HEK293 (cell line): Measurements from ENCODE around the gene CCR6.

Experiments
- CTCF ChIA-PET: fragments of 350-600 bp; formaldehyde crosslinking; extraction: SDS; loops from one replicate; lab custom pipeline; 2021; ENCODE audit warnings: antibody characterized with exemption; lab: Yijun Ruan, JAX
- POLR2A ChIA-PET: fragments of 300-600 bp; formaldehyde crosslinking; extraction: SDS; loops from one replicate; lab custom pipeline; 2020; ENCODE audit warnings: antibody characterized with exemption, inconsistent platforms; lab: Yijun Ruan, JAX
- H3K27ac ChIP-seq: fragments of 200-500 bp; sonication (Bioruptor generic); 2 replicates; pipeline ENCODE4 v1.5.1; 2014; ENCODE audit warnings: low read depth, low read length, control low read depth, inconsistent platforms; ENCODE audit errors: extremely low read depth
- H3K36me3 ChIP-seq, 2 experiments: fragments of 200-500 bp in 1 of 2; sonication (Bioruptor generic) in 1 of 2; 1 replicate in 1 of 2; 2 replicates in 1 of 2; pipeline ENCODE4 v1.5.1; 2014 to 2017; ENCODE audit warnings: inconsistent platforms in 2 of 2, low read length in 2 of 2; ENCODE audit not compliant: control insufficient read depth in 2 of 2, insufficient read depth in 1 of 2
- H3K4me1 ChIP-seq: fragments of 200-500 bp; sonication (Bioruptor generic); 2 replicates; pipeline ENCODE4 v1.5.1; 2014; ENCODE audit warnings: mild to moderate bottlenecking, low read length, inconsistent platforms; ENCODE audit not compliant: control insufficient read depth, insufficient read depth
- H3K4me3 ChIP-seq: 2 replicates; pipeline ENCODE4 v1.5.1; 2011; ENCODE audit warnings: low read depth, mild to moderate bottlenecking, control low read depth, low read length, moderate library complexity
- H3K9me3 ChIP-seq: fragments of 200-500 bp; sonication (Bioruptor generic); 2 replicates; pipeline ENCODE4 v1.5.1; 2014; ENCODE audit warnings: low read depth, low read length, inconsistent platforms; ENCODE audit not compliant: control insufficient read depth, insufficient read depth
- KLF10 ChIP-seq: fragments of 450-650 bp; IDR thresholded peaks from 2 replicates; pipeline ENCODE4 v1.5.1; 2018; ENCODE audit warnings: missing biosample characterization, mild to moderate bottlenecking, missing genetic modification characterization
- SP7 ChIP-seq: fragments of 450-650 bp; formaldehyde crosslinking; IDR thresholded peaks from 2 replicates; pipeline ENCODE4 v1.5.1; 2016; ENCODE audit warnings: missing biosample characterization, missing genetic modification characterization
- ZNF114 ChIP-seq: fragments of 450-650 bp; formaldehyde crosslinking; IDR thresholded peaks from 2 replicates; pipeline ENCODE4 v1.5.0; 2017; ENCODE audit warnings: missing biosample characterization, missing genetic modification characterization
- ZNF155 ChIP-seq: fragments of 450-650 bp; formaldehyde crosslinking; IDR thresholded peaks from 2 replicates; pipeline ENCODE4 v1.5.1; 2016; ENCODE audit warnings: missing biosample characterization, missing genetic modification characterization
- ZNF157 ChIP-seq: fragments of 450-650 bp; formaldehyde crosslinking; IDR thresholded peaks from 2 replicates; pipeline ENCODE4 v1.5.1; 2016; ENCODE audit warnings: missing biosample characterization, missing genetic modification characterization
- ZNF169 ChIP-seq: fragments of 450-650 bp; formaldehyde crosslinking; IDR thresholded peaks from 2 replicates; pipeline ENCODE4 v1.5.1; 2016; ENCODE audit warnings: missing biosample characterization, missing genetic modification characterization
- ZNF211 ChIP-seq: fragments of 450-650 bp; formaldehyde crosslinking; IDR thresholded peaks from 2 replicates; pipeline ENCODE4 v1.5.1; 2016; ENCODE audit warnings: low read depth, missing biosample characterization, missing genetic modification characterization
- ZNF221 ChIP-seq: fragments of 450-650 bp; formaldehyde crosslinking; IDR thresholded peaks from 2 replicates; pipeline ENCODE4 v1.5.1; 2017; ENCODE audit warnings: missing biosample characterization, missing genetic modification characterization, borderline replicate concordance
- ZNF223 ChIP-seq: fragments of 450-650 bp; formaldehyde crosslinking; IDR thresholded peaks from 2 replicates; pipeline ENCODE4 v1.5.1; 2016; ENCODE audit warnings: missing biosample characterization, missing genetic modification characterization
- ZNF529 ChIP-seq: fragments of 450-650 bp; formaldehyde crosslinking; IDR thresholded peaks from 2 replicates; pipeline ENCODE4 v1.5.1; 2017; ENCODE audit warnings: missing genetic modification characterization, missing biosample characterization; ENCODE audit not compliant: insufficient replicate concordance
- ZNF621 ChIP-seq: fragments of 450-650 bp; formaldehyde crosslinking; IDR thresholded peaks from 2 replicates; pipeline ENCODE4 v1.5.1; 2017; ENCODE audit warnings: missing biosample characterization, missing genetic modification characterization
- ZNF677 ChIP-seq: fragments of 450-650 bp; IDR thresholded peaks from 2 replicates; pipeline ENCODE4 v1.5.0; 2018; ENCODE audit warnings: missing biosample characterization, mild to moderate bottlenecking, missing genetic modification characterization, moderate library complexity
- ZNF747 ChIP-seq: fragments of 450-650 bp; formaldehyde crosslinking; IDR thresholded peaks from 2 replicates; pipeline ENCODE4 v1.5.1; 2016; ENCODE audit warnings: missing biosample characterization, missing genetic modification characterization
- ZSCAN30 ChIP-seq: fragments of 450-650 bp; IDR thresholded peaks from 2 replicates; pipeline ENCODE4 v1.5.1; 2018; ENCODE audit warnings: missing biosample characterization, mild to moderate bottlenecking, missing genetic modification characterization, moderate library complexity
- TF ChIP-seq, protein P1 (sequence below): sonication (generic); formaldehyde crosslinking; IDR thresholded peaks from 2 replicates; pipeline ENCODE4 v1.8.1; 2022; ENCODE audit warnings: mild to moderate bottlenecking, moderate library complexity, missing genetic modification reagents
- TF ChIP-seq, protein P2 (sequence below): fragments of 450-650 bp; formaldehyde crosslinking; IDR thresholded peaks from 2 replicates; pipeline ENCODE4; 2016; ENCODE audit warnings: missing biosample characterization, missing genetic modification characterization
- TF ChIP-seq, protein P3 (sequence below): fragments of 450-650 bp; formaldehyde crosslinking; IDR thresholded peaks from 2 replicates; pipeline ENCODE4 v1.5.1; 2017; ENCODE audit warnings: missing biosample characterization, missing genetic modification characterization
- TF ChIP-seq, protein P4 (sequence below): fragments of 450-650 bp; formaldehyde crosslinking; IDR thresholded peaks from 2 replicates; pipeline ENCODE4 v1.5.1; 2016; ENCODE audit warnings: missing biosample characterization, missing genetic modification characterization, borderline replicate concordance
- TF ChIP-seq, protein P5 (sequence below): fragments of 450-650 bp; formaldehyde crosslinking; IDR thresholded peaks from 2 replicates; pipeline ENCODE4 v1.5.1; 2016; ENCODE audit warnings: missing biosample characterization, missing genetic modification characterization, borderline replicate concordance
- TF ChIP-seq, protein P6 (sequence below): fragments of 450-650 bp; formaldehyde crosslinking; IDR thresholded peaks from 2 replicates; pipeline ENCODE4 v1.5.1; 2016; ENCODE audit warnings: missing biosample characterization, missing genetic modification characterization

Gene CCR6

DNA sequence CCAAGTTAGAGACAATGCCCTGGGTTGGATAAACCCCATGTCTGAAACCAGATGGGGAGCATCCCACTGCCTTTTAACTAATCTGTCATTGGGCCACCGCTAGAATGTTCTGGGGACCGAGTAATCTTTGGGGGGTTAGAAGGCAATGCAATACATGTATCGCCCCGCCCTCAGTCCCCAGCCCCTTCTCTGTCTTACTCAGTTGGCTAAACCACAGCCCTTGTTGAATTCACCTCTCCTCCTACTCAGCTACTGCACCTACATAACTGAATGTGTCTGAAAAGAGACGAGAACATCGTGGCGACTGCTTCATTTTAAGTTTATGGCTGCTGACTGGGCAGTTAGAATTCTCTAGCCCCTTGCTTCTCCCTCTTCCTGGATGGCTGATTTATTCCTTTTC, 15.1 kb upstream of the CCR6 start (continued):
- TF ChIP-seq, protein P1, sequence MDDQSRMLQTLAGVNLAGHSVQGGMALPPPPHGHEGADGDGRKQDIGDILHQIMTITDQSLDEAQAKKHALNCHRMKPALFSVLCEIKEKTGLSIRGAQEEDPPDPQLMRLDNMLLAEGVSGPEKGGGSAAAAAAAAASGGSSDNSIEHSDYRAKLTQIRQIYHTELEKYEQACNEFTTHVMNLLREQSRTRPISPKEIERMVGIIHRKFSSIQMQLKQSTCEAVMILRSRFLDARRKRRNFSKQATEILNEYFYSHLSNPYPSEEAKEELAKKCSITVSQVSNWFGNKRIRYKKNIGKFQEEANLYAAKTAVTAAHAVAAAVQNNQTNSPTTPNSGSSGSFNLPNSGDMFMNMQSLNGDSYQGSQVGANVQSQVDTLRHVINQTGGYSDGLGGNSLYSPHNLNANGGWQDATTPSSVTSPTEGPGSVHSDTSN (CRISPR knock-in tag) = no peak

DNA sequence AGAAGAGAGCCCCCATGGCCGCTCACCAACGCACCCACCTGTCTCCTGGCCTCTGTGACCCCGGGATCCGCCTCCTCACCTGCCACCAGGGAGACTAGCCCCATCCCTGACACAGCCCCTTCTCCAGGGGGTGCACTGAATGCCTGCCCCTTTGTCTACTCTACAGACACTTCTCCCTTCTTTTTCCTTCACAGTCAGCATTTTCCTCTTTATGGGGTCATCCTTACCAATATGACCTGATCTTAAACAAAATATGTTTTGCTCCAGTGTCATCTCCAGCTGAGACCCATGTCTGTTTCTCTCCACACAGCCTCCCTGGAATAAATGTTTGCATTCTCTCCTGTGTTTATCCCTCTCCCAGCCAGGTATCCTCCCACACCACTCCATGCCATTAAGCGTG, 14.6 kb upstream of the CCR6 start:
- Histone ChIP-seq H3K27ac (no peak overlapping the region), H3K9me3 (no peaks in the 10 kb centered on the region), H3K36me3 (no peaks in the 10 kb centered on the region), H3K4me1 (no peaks in the 10 kb centered on the region), H3K4me3 (no peak overlapping the region)
- CTCF ChIA-PET = interaction anchor here (1.8 kb wide), 1 partner anchor 33 kb away, joined by 8 read pairs; no protein-coding TSS in a partner anchor
- TF ChIP-seq, protein P2, sequence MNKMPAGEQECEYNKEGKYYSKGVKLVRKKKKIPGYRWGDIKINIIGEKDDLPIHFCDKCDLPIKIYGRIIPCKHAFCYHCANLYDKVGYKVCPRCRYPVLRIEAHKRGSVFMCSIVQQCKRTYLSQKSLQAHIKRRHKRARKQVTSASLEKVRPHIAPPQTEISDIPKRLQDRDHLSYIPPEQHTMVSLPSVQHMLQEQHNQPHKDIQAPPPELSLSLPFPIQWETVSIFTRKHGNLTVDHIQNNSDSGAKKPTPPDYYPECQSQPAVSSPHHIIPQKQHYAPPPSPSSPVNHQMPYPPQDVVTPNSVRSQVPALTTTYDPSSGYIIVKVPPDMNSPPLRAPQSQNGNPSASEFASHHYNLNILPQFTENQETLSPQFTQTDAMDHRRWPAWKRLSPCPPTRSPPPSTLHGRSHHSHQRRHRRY (tag by site-specific recombination) = no peak
- TF ChIP-seq ZNF677 (tag by site-specific recombination) = no peak
- POLR2A ChIA-PET = no interaction called here

DNA sequence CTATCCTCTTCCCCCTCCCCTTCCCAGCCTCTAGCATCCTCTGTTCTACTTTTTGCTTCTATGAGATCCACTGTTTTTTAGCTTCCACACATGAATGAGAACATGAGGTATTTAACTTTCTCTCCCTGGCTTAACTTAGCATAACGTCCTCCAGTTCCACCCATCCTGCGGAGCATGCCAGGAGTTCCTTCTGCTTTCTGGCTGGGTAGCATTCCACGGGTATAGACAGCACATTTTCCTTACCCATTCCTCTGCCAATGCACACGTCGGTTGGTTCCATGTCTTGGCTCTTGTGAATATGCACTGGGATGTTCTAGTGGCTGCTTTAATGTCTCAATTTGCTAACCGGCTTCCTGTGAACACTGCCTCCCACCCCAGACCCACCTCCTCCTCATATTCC, 13.2 kb upstream of the CCR6 start:
- no peak for TF ChIP-seq ZNF211 (tag by site-specific recombination)
- no peak for TF ChIP-seq KLF10
- TF ChIP-seq SP7 (tag by site-specific recombination) = no peak
- TF ChIP-seq, protein P3, sequence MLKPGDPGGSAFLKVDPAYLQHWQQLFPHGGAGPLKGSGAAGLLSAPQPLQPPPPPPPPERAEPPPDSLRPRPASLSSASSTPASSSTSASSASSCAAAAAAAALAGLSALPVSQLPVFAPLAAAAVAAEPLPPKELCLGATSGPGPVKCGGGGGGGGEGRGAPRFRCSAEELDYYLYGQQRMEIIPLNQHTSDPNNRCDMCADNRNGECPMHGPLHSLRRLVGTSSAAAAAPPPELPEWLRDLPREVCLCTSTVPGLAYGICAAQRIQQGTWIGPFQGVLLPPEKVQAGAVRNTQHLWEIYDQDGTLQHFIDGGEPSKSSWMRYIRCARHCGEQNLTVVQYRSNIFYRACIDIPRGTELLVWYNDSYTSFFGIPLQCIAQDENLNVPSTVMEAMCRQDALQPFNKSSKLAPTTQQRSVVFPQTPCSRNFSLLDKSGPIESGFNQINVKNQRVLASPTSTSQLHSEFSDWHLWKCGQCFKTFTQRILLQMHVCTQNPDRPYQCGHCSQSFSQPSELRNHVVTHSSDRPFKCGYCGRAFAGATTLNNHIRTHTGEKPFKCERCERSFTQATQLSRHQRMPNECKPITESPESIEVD (tag by site-specific recombination) = no peak
- TF ChIP-seq, protein P4, sequence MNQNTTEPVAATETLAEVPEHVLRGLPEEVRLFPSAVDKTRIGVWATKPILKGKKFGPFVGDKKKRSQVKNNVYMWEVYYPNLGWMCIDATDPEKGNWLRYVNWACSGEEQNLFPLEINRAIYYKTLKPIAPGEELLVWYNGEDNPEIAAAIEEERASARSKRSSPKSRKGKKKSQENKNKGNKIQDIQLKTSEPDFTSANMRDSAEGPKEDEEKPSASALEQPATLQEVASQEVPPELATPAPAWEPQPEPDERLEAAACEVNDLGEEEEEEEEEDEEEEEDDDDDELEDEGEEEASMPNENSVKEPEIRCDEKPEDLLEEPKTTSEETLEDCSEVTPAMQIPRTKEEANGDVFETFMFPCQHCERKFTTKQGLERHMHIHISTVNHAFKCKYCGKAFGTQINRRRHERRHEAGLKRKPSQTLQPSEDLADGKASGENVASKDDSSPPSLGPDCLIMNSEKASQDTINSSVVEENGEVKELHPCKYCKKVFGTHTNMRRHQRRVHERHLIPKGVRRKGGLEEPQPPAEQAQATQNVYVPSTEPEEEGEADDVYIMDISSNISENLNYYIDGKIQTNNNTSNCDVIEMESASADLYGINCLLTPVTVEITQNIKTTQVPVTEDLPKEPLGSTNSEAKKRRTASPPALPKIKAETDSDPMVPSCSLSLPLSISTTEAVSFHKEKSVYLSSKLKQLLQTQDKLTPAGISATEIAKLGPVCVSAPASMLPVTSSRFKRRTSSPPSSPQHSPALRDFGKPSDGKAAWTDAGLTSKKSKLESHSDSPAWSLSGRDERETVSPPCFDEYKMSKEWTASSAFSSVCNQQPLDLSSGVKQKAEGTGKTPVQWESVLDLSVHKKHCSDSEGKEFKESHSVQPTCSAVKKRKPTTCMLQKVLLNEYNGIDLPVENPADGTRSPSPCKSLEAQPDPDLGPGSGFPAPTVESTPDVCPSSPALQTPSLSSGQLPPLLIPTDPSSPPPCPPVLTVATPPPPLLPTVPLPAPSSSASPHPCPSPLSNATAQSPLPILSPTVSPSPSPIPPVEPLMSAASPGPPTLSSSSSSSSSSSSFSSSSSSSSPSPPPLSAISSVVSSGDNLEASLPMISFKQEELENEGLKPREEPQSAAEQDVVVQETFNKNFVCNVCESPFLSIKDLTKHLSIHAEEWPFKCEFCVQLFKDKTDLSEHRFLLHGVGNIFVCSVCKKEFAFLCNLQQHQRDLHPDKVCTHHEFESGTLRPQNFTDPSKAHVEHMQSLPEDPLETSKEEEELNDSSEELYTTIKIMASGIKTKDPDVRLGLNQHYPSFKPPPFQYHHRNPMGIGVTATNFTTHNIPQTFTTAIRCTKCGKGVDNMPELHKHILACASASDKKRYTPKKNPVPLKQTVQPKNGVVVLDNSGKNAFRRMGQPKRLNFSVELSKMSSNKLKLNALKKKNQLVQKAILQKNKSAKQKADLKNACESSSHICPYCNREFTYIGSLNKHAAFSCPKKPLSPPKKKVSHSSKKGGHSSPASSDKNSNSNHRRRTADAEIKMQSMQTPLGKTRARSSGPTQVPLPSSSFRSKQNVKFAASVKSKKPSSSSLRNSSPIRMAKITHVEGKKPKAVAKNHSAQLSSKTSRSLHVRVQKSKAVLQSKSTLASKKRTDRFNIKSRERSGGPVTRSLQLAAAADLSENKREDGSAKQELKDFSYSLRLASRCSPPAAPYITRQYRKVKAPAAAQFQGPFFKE (tag by site-specific recombination) = no peak
- TF ChIP-seq ZNF114 (tag by site-specific recombination) = no peak
- TF ChIP-seq ZNF155 = no peak
- TF ChIP-seq ZNF529 = no peak
- TF ChIP-seq ZNF157 (tag by site-specific recombination) = no peak
- TF ChIP-seq, protein P5, sequence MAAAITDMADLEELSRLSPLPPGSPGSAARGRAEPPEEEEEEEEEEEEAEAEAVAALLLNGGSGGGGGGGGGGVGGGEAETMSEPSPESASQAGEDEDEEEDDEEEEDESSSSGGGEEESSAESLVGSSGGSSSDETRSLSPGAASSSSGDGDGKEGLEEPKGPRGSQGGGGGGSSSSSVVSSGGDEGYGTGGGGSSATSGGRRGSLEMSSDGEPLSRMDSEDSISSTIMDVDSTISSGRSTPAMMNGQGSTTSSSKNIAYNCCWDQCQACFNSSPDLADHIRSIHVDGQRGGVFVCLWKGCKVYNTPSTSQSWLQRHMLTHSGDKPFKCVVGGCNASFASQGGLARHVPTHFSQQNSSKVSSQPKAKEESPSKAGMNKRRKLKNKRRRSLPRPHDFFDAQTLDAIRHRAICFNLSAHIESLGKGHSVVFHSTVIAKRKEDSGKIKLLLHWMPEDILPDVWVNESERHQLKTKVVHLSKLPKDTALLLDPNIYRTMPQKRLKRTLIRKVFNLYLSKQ (tag by site-specific recombination) = no peak
- TF ChIP-seq, protein P6, sequence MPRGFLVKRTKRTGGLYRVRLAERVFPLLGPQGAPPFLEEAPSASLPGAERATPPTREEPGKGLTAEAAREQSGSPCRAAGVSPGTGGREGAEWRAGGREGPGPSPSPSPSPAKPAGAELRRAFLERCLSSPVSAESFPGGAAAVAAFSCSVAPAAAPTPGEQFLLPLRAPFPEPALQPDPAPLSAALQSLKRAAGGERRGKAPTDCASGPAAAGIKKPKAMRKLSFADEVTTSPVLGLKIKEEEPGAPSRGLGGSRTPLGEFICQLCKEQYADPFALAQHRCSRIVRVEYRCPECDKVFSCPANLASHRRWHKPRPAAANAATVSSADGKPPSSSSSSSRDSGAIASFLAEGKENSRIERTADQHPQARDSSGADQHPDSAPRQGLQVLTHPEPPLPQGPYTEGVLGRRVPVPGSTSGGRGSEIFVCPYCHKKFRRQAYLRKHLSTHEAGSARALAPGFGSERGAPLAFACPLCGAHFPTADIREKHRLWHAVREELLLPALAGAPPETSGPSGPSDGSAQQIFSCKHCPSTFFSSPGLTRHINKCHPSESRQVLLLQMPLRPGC (tag by site-specific recombination) = no peak
- TF ChIP-seq ZNF223 (tag by site-specific recombination) = no peak
- TF ChIP-seq ZNF169 (tag by site-specific recombination) = no peak
- TF ChIP-seq ZNF747 (tag by site-specific recombination) = no peak
- no peak for TF ChIP-seq ZNF221 (tag by site-specific recombination)
- no peak for TF ChIP-seq ZSCAN30 (tag by site-specific recombination)
- TF ChIP-seq ZNF621 = no peak
- TF ChIP-seq, all 188 proteins: peak for 0
- H3K4me3 ChIP-seq = no peak overlapping the region
- no peaks in the 10 kb centered on the region for H3K9me3 ChIP-seq
- ChIA-PET POLR2A (no interaction called here), CTCF (interaction anchor here (1.8 kb wide), 1 partner anchor 32 kb away, joined by 8 read pairs; no protein-coding TSS in a partner anchor)
- H3K4me1 ChIP-seq = no peaks in the 10 kb centered on the region
- no peaks in the 10 kb centered on the region for H3K36me3 ChIP-seq
- no peak overlapping the region for H3K27ac ChIP-seq
